NCI-H1417 (cell line): ENCODE data around the gene GPR42.
A peak's percentile ranks its signal among the peaks of the same experiment; 100 is the strongest.

Experiments used
- DNase-seq, 3 experiments: peaks; one replicate each; lab custom pipeline; 2025; lab: John Stamatoyannopoulos, UW

The GPR42 gene

GRCh38 chr19:35370722-35371121 lies at the start of gene GPR42:
Gene GPR42 (plus strand): TSS chr19:35371068. CDS start chr19:35371360, 292 bp downstream.
- no peak for DNase-seq

GRCh38 chr19:35321291-35321690 lies 49.6 kb upstream of the GPR42 start:
- no peak for DNase-seq

- DNase-seq = no peak
These were observed 48.9 kb upstream of the GPR42 start for GRCh38 chr19:35322014-35322413.

GRCh38 chr19:35327642-35328041 lies 43.2 kb upstream of the GPR42 start:
- no peak for DNase-seq

GRCh38 chr19:35328851-35329285 lies 42.0 kb upstream of the GPR42 start, which contains the start of gene CD22:
Gene CD22 (plus strand): TSS chr19:35329187. CDS start chr19:35332041, 2,854 bp downstream.
- DNase-seq = no peak

- DNase-seq = no peak
These were observed 41.5 kb upstream of the GPR42 start for GRCh38 chr19:35329323-35329722.

GRCh38 chr19:35330475-35330874 lies 40.4 kb upstream of the GPR42 start:
- DNase-seq = peak in 1 of 3 experiments; percentile 18

- no peak for DNase-seq
These were observed 39.2 kb upstream of the GPR42 start for GRCh38 chr19:35331551-35332214.

- no peak for DNase-seq
These were observed 38.1 kb upstream of the GPR42 start for GRCh38 chr19:35332817-35333216.

- DNase-seq = no peak
These were observed 36.6 kb upstream of the GPR42 start for GRCh38 chr19:35334144-35334753.

- no peak for DNase-seq
These were observed 34.5 kb upstream of the GPR42 start for GRCh38 chr19:35336166-35336955.

- no peak for DNase-seq
These were observed 33.5 kb upstream of the GPR42 start for GRCh38 chr19:35337097-35337983.

- DNase-seq = no peak
These were observed 32.9 kb upstream of the GPR42 start for GRCh38 chr19:35337984-35338296.

GRCh38 chr19:35340431-35340830 lies 30.4 kb upstream of the GPR42 start:
- DNase-seq = no peak

GRCh38 chr19:35341006-35341405 lies 29.9 kb upstream of the GPR42 start:
- no peak for DNase-seq

GRCh38 chr19:35341565-35342225 lies 29.2 kb upstream of the GPR42 start:
- no peak for DNase-seq

GRCh38 chr19:35342430-35342829 lies 28.4 kb upstream of the GPR42 start:
- no peak for DNase-seq

- DNase-seq = no peak
These were observed 26.3 kb upstream of the GPR42 start for GRCh38 chr19:35344511-35345031.

GRCh38 chr19:35345671-35346111 lies 25.2 kb upstream of the GPR42 start:
- DNase-seq = no peak

- DNase-seq = no peak
These were observed 24.4 kb upstream of the GPR42 start for GRCh38 chr19:35346193-35347052.
